H1 (cell line): Measurements from ENCODE around the gene MAD2L2. TPM values are rescaled to one million over a fixed set of nuclear protein-coding genes. Genes with fewer than 3 reads are reported as not detected.

ENCODE experiments used
- CTCF ChIA-PET: fragments of 300-600 bp; sonication (Branson Sonifier 250); formaldehyde crosslinking; loops from one replicate; lab custom pipeline; 2021; ENCODE audit not compliant: partially characterized antibody; lab: Charles Lee
- POLR2A ChIA-PET: fragments of 300-600 bp; sonication (Branson Sonifier 250); formaldehyde crosslinking; loops from one replicate; lab custom pipeline; 2021; ENCODE audit warnings: inconsistent platforms; ENCODE audit not compliant: partially characterized antibody; lab: Charles Lee
- DNase-seq, 2 experiments: peaks; one replicate each; pipeline versions ENCODE4 v3.0.0 to v3.0.0-alpha.2; 2010 to 2022; ENCODE audit warnings: low spot score in 2 of 2, low read depth in 1 of 2, mixed read lengths in 1 of 2
- FAIRE-seq: peaks from 2 replicates; lab custom pipeline; 2011; peaks lifted over from hg19 to GRCh38; lab: Jason Lieb, UNC
- H2AFZ ChIP-seq: 2 replicates; pipeline ENCODE4 v1.8.1; 2012; ENCODE audit warnings: low read length, inconsistent platforms
- H2AK5ac ChIP-seq: 2 replicates; pipeline ENCODE4 v1.6.1; 2013; ENCODE audit warnings: low read depth, low read length
- H2BK120ac ChIP-seq: replicated peaks from 2 replicates; pipeline ENCODE3; 2013; ENCODE audit warnings: low read depth, low read length, inconsistent platforms
- H2BK12ac ChIP-seq: 2 replicates; pipeline ENCODE4 v1.6.1; 2013; ENCODE audit warnings: low read depth, low read length
- H2BK15ac ChIP-seq: 2 replicates; pipeline ENCODE4 v1.6.1; 2013; ENCODE audit warnings: low read length
- H2BK20ac ChIP-seq: 2 replicates; pipeline ENCODE4 v1.6.1; 2013; ENCODE audit warnings: low read length
- H2BK5ac ChIP-seq: 2 replicates; pipeline ENCODE4 v1.6.1; 2013; ENCODE audit warnings: low read depth, low read length
- H3K14ac ChIP-seq: 2 replicates; pipeline ENCODE4 v1.6.1; 2013; ENCODE audit warnings: inconsistent platforms; ENCODE audit not compliant: insufficient read length
- H3K18ac ChIP-seq: 2 replicates; pipeline ENCODE4 v1.6.1; 2013; ENCODE audit warnings: low read length; ENCODE audit errors: extremely low read depth
- H3K23ac ChIP-seq: 2 replicates; pipeline ENCODE4 v1.6.1; 2013; ENCODE audit warnings: inconsistent platforms; ENCODE audit not compliant: insufficient read length
- H3K23me2 ChIP-seq: 2 replicates; pipeline ENCODE4 v1.6.1; 2013; ENCODE audit warnings: low read depth, low read length
- H3K27ac ChIP-seq: 2 replicates; pipeline ENCODE4 v1.6.1; 2011; ENCODE audit warnings: low read depth, low read length, inconsistent platforms
- H3K27me3 ChIP-seq, 4 experiments: replicated peaks in 1 of 4; 1 replicate in 1 of 4; 2 replicates in 3 of 4; pipeline versions ENCODE4 v1.6.1 to v1.8.1; 2011 to 2013; ENCODE audit warnings: low read length in 3 of 4, mild to moderate bottlenecking in 3 of 4, inconsistent platforms in 2 of 4, mixed read lengths in 2 of 4, moderate library complexity in 1 of 4; ENCODE audit not compliant: control insufficient read depth in 3 of 4, insufficient read depth in 3 of 4; ENCODE audit errors: extremely low read depth in 1 of 4
- H3K36me3 ChIP-seq, 4 experiments: 2 replicates each; pipeline versions ENCODE4 v1.6.1 to v1.8.1; 2011 to 2013; ENCODE audit warnings: mild to moderate bottlenecking in 4 of 4, low read length in 3 of 4, moderate library complexity in 2 of 4, control low read depth in 1 of 4, inconsistent platforms in 1 of 4; ENCODE audit not compliant: insufficient read depth in 4 of 4, control insufficient read depth in 2 of 4
- H3K4ac ChIP-seq: replicated peaks from 2 replicates; pipeline ENCODE3; 2013; ENCODE audit warnings: low read length, low read depth, mixed read lengths, inconsistent platforms; ENCODE audit not compliant: insufficient read length
- H3K4me1 ChIP-seq, 4 experiments: replicated peaks in 1 of 4; 1 replicate in 1 of 4; 2 replicates in 3 of 4; pipeline versions ENCODE4 v1.6.1 to v1.8.1; 2011 to 2013; ENCODE audit warnings: low read length in 3 of 4, inconsistent platforms in 2 of 4, mixed read lengths in 1 of 4; ENCODE audit not compliant: insufficient read depth in 4 of 4, control insufficient read depth in 3 of 4
- H3K4me2 ChIP-seq, 2 experiments: 2 replicates each; pipeline versions ENCODE4 v1.6.1 to v1.8.1; 2011 to 2013; ENCODE audit warnings: low read depth in 2 of 2, low read length in 2 of 2, control low read depth in 1 of 2, inconsistent platforms in 1 of 2, mild to moderate bottlenecking in 1 of 2; ENCODE audit not compliant: insufficient read depth in 1 of 2
- H3K4me3 ChIP-seq, 4 experiments: fragments of 200-600, 300-600 bp in 1 of 4; sonication (generic), shearing (Covaris generic), sonication (Bioruptor Twin) in 1 of 4; 2 replicates each; pipeline versions ENCODE4 v1.5.1 to v1.8.1; 2011 to 2016; ENCODE audit warnings: low read length in 4 of 4, low read depth in 3 of 4, control low read depth in 2 of 4, inconsistent platforms in 2 of 4, mild to moderate bottlenecking in 2 of 4, mixed read lengths in 1 of 4, moderate library complexity in 1 of 4; ENCODE audit not compliant: insufficient read depth in 2 of 4; ENCODE audit errors: extremely low read depth in 1 of 4
- H3K56ac ChIP-seq: replicated peaks from 2 replicates; pipeline ENCODE3; 2013; ENCODE audit warnings: low read depth, mild to moderate bottlenecking, mixed read lengths, low read length, inconsistent platforms; ENCODE audit not compliant: insufficient read length
- H3K79me1 ChIP-seq: 2 replicates; pipeline ENCODE4 v1.6.1; 2013; ENCODE audit warnings: low read depth, low read length, control low read depth
- H3K79me2 ChIP-seq, 2 experiments: 2 replicates each; pipeline versions ENCODE4 v1.6.1 to v1.8.1; 2012 to 2013; ENCODE audit warnings: low read length in 2 of 2, mild to moderate bottlenecking in 2 of 2, inconsistent platforms in 1 of 2; ENCODE audit not compliant: insufficient read depth in 2 of 2, control insufficient read depth in 1 of 2
- H3K9ac ChIP-seq, 4 experiments: replicated peaks in 1 of 4; 1 replicate in 1 of 4; 2 replicates in 3 of 4; pipeline versions ENCODE4 v1.6.1 to v1.8.1; 2011 to 2013; ENCODE audit warnings: low read depth in 3 of 4, low read length in 3 of 4, control low read depth in 2 of 4, mild to moderate bottlenecking in 2 of 4, moderate library complexity in 2 of 4, inconsistent platforms in 1 of 4; ENCODE audit errors: extremely low read depth in 1 of 4
- H3K9me3 ChIP-seq, 2 experiments: 2 replicates each; pipeline versions ENCODE4 v1.6.1 to v1.8.1; 2012 to 2013; ENCODE audit warnings: mild to moderate bottlenecking in 2 of 2, moderate library complexity in 2 of 2, control low read depth in 1 of 2, inconsistent platforms in 1 of 2, low read depth in 1 of 2, low read length in 1 of 2, mixed read lengths in 1 of 2; ENCODE audit not compliant: insufficient read depth in 2 of 2
- H4K20me1 ChIP-seq, 2 experiments: replicated peaks in 1 of 2; 2 replicates each; pipeline versions ENCODE3 to v1.8.1; 2011 to 2013; ENCODE audit warnings: inconsistent platforms in 2 of 2, low read length in 2 of 2, mild to moderate bottlenecking in 1 of 2; ENCODE audit not compliant: insufficient read depth in 2 of 2, control insufficient read depth in 1 of 2
- H4K5ac ChIP-seq: 2 replicates; pipeline ENCODE4 v1.6.1; 2013; ENCODE audit warnings: low read length, low read depth, mixed read lengths, inconsistent platforms; ENCODE audit not compliant: insufficient read length
- H4K8ac ChIP-seq: 2 replicates; pipeline ENCODE4 v1.8.0; 2013; ENCODE audit warnings: mild to moderate bottlenecking, moderate library complexity, low read length, inconsistent platforms; ENCODE audit not compliant: insufficient read depth; ENCODE audit errors: extremely low read depth
- H4K91ac ChIP-seq: replicated peaks from 2 replicates; pipeline ENCODE3; 2013; ENCODE audit warnings: low read length, mixed read lengths, inconsistent platforms; ENCODE audit not compliant: insufficient read length
- TEAD4 ChIP-seq: IDR thresholded peaks from 2 replicates; pipeline ENCODE4 v1.6.1; 2012; ENCODE audit warnings: low read depth, low read length, inconsistent platforms, mixed read lengths
- WGBS, 2 experiments: shearing (Covaris generic) in 1 of 2; methylation state at CpG; one replicate each; pipeline versions ENCODE4 v1.1.6 to v1.1.7; 2013 to 2015; ENCODE audit warnings: low lambda C conversion rate in 2 of 2, mixed read lengths in 2 of 2, inconsistent platforms in 1 of 2, low coverage in 1 of 2, missing lambda C conversion rate in 1 of 2; ENCODE audit not compliant: insufficient replicate concordance in 2 of 2, insufficient coverage in 1 of 2, insufficient read length in 1 of 2; ENCODE audit errors: extremely low coverage in 1 of 2, missing lambda C conversion rate in 1 of 2; 5-methylcytosine and 5-hydroxymethylcytosine counted together
- polyA plus RNA-seq, 7 experiments: library from polyadenylated mRNA; depleted of rRNA in 3 of 7; stranded (reverse) in 5 of 7; unstranded in 2 of 7; fragments of >200 nt in 5 of 7; fragments of 200-250 nt in 2 of 7; gene quantifications; 1 replicate in 5 of 7; 2 replicates in 1 of 7; 4 replicates in 1 of 7; pipeline versions ENCODE4 v1.2.1 to v1.2.3, GENCODE V29; 2011 to 2013; ENCODE audit warnings: missing spikeins in 2 of 7, mixed read lengths in 2 of 7
- total RNA-seq: library from RNA; stranded (reverse); fragmentation: NEBNext Ultra II Directional; extraction: Animal tissue kit (Norgen Biotek cat#: 25700); gene quantifications from 2 replicates; pipeline ENCODE4 v1.2.1, GENCODE V29; 2021

Gene MAD2L2
- total and polyA plus RNA-seq, 2 of the 8 experiments (the other 6 are each of a cell fraction or from before 2014, with no cell fraction given) = 310 to 469 TPM

- no peak overlapping the region for H3K4me2 ChIP-seq
- CTCF ChIA-PET = interaction anchor here (0.6 to 7.1 kb wide), 8 partner anchors 9 to 462 kb away, joined by 3 to 104 read pairs (median 4); no protein-coding TSS in a partner anchor
- no peak overlapping the region for H4K91ac ChIP-seq
- no peak overlapping the region for H2BK20ac ChIP-seq
- DNase-seq = no peak
- H2BK120ac ChIP-seq = no peak overlapping the region
- H3K4ac ChIP-seq = no peak overlapping the region
- H2AK5ac ChIP-seq = no peak overlapping the region
- no peak overlapping the region for H2BK15ac ChIP-seq
- H2BK12ac ChIP-seq = no peak overlapping the region
- no peak for TF ChIP-seq TEAD4
- H3K9me3 ChIP-seq = no peaks in the 10 kb centered on the region
- peaks cover 5% of the 10 kb centered on the region; the same call in 1 of the 2 replicates for H3K23me2 ChIP-seq
- peaks cover 0 to 9% (median 6%) of the 10 kb centered on the region in 4 experiments; a peak in 5 of 7 replicates for H3K4me1 ChIP-seq
- peaks cover 2 to 12% of the 10 kb centered on the region in 2 experiments for H4K20me1 ChIP-seq
- no peak overlapping the region for H2AFZ ChIP-seq
- no peak overlapping the region for H3K14ac ChIP-seq
- H4K5ac ChIP-seq = no peak overlapping the region
- WGBS, 2 experiments = 92% methylated on average over 4 of the region's 4 CpGs; no CpG with 5 or more reads in 1 of the 2 experiments
- H3K4me3 ChIP-seq = no peak overlapping the region
- no peak for FAIRE-seq
- no peak overlapping the region for H2BK5ac ChIP-seq
- POLR2A ChIA-PET = interaction anchor here (1.1 to 30.0 kb wide), 5 partner anchors 9 to 56 kb away, joined by 3 to 1025 read pairs (median 6); partner anchors contain the start of genes DRAXIN and MAD2L2
- no peaks in the 10 kb centered on the region for H3K79me2 ChIP-seq
- no peaks in the 10 kb centered on the region for H3K79me1 ChIP-seq
- H3K56ac ChIP-seq = no peak overlapping the region
- H3K9ac ChIP-seq = no peak overlapping the region
- H4K8ac ChIP-seq = no peak overlapping the region
- H3K23ac ChIP-seq = no peak overlapping the region
- no peak overlapping the region for H3K18ac ChIP-seq
- H3K36me3 ChIP-seq = peaks cover 2 to 29% (median 8%) of the 10 kb centered on the region in 4 experiments; a peak in 5 of 8 replicates
- no peaks in the 10 kb centered on the region; a peak in 2 of 7 replicates for H3K27me3 ChIP-seq
- no peak overlapping the region for H3K27ac ChIP-seq
These were observed 21.2 kb downstream of the MAD2L2 start for GRCh38 chr1:11659748-11660147.
